HG03565 (cell line): ENCODE results near the gene EFR3B.

ENCODE experiments used
- ATAC-seq: cut with Tn5 transposase; IDR thresholded peaks from one replicate; pipeline ENCODE4 v1.9.1; 2021; ENCODE audit warnings: mild to moderate bottlenecking, moderate library complexity; ENCODE audit not compliant: unreplicated experiment

The EFR3B gene

DNA sequence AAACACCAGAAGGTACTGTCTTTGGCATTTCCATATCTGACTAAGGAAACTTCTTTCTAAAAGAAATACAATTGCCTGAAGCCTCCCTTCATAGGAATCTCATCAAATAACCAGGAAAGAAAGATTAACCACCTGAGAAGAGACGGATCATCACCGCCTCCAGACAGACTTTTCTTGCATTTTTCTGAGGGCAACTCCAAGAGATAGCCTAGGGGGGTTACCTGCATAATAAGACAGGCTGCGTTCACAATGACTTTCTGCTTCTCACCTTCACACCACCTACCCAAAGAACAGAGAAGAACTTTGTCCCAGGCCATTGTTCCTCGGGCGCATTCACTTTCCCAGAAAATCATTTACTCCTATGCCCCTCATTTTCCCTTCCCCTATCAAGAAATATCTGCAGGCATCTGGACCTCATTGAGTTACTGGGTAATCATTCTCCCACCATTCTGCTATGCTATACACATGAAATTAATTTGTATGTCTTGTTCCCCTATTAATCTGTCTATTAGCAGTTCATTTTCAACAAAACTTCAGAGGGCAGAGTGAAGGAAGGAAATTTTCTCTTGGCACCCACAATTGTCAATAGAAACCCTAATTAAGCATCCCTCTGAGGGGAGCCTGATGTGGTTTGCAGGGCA is 134.8 kb downstream of the EFR3B start:
- ATAC-seq = no peak

- no peak for ATAC-seq
Measured at GRCh38 chr2:25177211-25177611, 135.3 kb downstream of the EFR3B start.

- ATAC-seq = no peak
Measured at GRCh38 chr2:25178976-25179375, 137.1 kb downstream of the EFR3B start.

GRCh38 chr2:25184254-25184653 is 142.4 kb downstream of the EFR3B start:
- no peak for ATAC-seq

DNA sequence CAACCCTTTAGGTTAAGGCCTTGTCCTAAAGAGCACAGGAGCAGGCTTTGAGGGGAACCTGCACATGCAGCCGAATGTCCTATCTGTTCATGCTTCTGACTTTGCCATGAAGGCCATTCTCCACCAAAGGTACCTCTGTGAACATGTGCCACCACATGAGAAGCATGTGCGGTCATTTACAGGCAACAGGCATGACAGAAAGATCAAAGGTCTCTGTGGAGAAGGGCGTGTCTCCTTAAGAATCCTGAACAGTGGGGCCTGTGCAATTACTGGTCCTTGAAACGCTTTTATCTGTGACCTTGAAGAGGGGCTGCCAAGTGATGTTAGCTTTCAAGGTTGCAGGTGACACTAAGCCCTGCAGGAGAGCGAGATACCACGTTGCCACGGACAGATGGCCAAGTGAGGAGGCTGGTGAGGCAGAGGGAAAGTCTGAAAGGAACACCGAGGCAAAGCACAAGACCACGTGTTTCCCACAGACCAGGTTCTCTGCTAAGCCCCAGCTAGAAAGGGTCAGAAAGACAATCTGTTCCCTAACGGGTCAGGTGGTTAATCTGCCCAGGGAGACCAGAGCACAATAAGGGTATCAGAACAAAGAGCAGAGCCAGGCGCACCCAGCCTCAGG is 146.0 kb downstream of the EFR3B start:
- no peak for ATAC-seq

DNA sequence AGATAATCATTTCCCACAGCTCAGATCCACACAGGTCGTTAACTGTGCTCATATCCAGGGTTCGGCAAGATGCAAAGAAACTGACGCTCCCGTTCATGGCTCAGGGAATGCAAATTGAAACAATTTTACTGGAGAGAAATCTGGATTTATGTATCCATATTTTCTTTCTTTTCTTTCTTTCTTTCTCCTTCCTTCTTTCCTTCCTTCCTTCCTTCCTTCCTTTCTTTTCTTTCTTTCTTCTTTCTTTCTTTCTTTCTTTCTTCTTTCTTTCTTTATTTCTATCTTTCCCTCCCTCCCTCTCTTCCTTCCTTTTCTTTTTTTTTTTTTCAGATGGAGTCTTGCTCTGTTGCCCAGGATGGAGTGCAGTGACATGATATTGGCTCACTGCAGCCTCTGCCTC is 146.5 kb downstream of the EFR3B start:
- ATAC-seq = no peak

- no peak for ATAC-seq
Measured at GRCh38 chr2:25190536-25190935, 148.7 kb downstream of the EFR3B start.

GRCh38 chr2:25194576-25195122 is 152.8 kb downstream of the EFR3B start:
- no peak for ATAC-seq

GRCh38 chr2:25197336-25198208 is 155.7 kb downstream of the EFR3B start:
- ATAC-seq = no peak

DNA sequence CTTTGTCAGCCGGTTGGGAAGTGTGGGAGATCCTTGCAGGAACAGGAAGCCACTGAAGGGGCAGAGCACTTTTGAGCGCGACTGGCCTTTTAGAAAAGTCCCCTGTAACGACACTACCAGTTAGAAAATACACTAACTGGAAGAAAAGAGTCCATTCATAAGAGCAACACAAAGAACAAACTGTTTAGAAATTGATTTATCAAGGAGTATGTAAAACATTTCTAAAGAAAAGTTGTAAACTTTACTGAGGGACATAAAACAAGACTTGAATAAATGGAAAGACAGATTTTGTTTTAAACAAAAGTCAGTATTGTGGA is 156.3 kb downstream of the EFR3B start:
- no peak for ATAC-seq

DNA sequence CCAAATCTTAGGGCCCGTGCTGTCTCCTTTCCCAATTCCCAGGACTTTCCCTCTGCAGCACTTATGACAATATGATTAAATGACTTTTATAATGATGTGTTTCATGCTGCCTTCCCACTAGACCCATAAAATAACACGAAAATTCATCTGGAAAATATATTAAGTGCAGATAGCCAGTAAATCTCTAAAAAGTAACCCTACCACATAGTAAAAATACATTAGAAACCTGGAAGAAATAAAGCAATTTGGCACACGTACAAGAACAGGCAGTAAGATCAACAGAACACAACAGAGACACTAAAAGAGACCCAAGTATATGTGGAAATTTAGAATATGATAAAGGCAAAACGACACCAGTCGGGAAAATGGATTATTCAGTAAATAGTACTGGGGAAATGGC is 156.7 kb downstream of the EFR3B start:
- no peak for ATAC-seq

DNA sequence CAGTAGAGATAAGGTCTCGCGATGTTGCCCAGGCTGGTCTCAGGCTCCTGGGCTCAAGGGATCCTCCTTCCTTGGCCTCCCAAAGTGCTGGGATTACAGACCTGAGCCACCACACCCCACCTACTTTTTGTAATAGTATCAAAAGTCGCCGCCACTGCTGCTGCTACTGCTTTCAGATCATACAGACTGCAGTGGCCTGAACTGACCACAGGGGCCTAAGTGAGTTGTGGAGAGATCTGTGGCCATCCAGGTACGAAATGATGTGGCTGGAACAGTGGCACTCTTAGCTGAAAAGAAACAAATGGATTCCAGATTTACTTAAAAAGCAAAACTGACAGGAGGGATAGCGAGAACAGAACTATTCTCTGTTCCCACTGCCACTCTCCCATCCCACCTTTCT is 159.4 kb downstream of the EFR3B start:
- no peak for ATAC-seq

GRCh38 chr2:25201794-25202193 is 159.9 kb downstream of the EFR3B start:
- ATAC-seq = no peak

GRCh38 chr2:25202275-25202674 is 160.4 kb downstream of the EFR3B start:
- no peak for ATAC-seq

GRCh38 chr2:25204190-25204838 is 162.4 kb downstream of the EFR3B start:
- ATAC-seq = no peak

DNA sequence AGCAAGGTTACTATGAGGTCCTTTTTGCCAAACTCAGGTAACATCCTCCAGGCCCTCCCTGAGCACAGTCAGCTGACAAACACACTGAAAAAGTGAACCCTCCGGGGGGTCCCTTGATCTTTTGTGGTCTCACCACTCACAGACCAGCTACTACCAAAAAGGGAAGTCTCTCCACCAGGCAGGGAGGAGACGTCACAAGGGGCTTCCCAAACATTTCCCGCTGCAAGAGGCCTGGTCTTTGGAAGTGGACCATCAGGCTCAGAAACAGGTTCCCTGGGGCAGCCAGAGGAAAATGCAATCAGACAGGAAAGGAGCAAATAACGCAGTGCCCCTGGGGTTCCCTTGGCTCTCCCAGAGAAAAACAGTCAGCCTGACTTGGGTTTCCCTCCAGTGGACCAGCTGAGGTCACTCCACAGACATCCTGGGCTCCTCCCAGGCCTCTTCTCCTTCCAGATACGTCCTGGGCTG is 165.2 kb downstream of the EFR3B start:
- ATAC-seq = no peak
